Ovary (tissue), 9 donors: ENCODE measurements around the gene AKT1S1. TPM values are rescaled to one million over a fixed set of nuclear protein-coding genes. Genes with fewer than 3 reads are reported as not detected.

Source experiments
- DNase-seq, 5 donors: peaks; one replicate each; pipeline ENCODE4 v3.0.0-alpha.2; 2019 to 2020
- H3K27ac ChIP-seq, 2 donors: fragments of 200-600 bp; one replicate each; pipeline versions ENCODE4 v1.5.1 to v1.8.0; 2019 to 2022
- H3K27me3 ChIP-seq: fragments of 200-600 bp; one replicate; pipeline ENCODE4 v1.8.0; 2022
- H3K36me3 ChIP-seq: fragments of 200-600 bp; sonication (generic); one replicate; pipeline ENCODE4 v1.5.1; 2019
- H3K4me1 ChIP-seq: one replicate; pipeline ENCODE4 v1.8.1; 2013; ENCODE audit warnings: mild to moderate bottlenecking, moderate library complexity; ENCODE audit not compliant: insufficient read depth
- H3K4me3 ChIP-seq: fragments of 200-600 bp; sonication (generic); one replicate; pipeline ENCODE4 v1.5.1; 2017
- H3K9me3 ChIP-seq, 2 donors: fragments of 200-600 bp in 1 of 2; sonication (generic) in 1 of 2; one replicate each; pipeline versions ENCODE4 v1.5.1 to v1.8.1; 2013 to 2019; ENCODE audit warnings: mild to moderate bottlenecking in 1 of 2, moderate library complexity in 1 of 2
- EP300 ChIP-seq: sonication (generic); formaldehyde crosslinking; IDR thresholded peaks from one replicate; pipeline ENCODE4 v1.6.1; 2017; ENCODE audit warnings: antibody characterized with exemption
- POLR2A ChIP-seq: fragments of 450-650 bp; IDR thresholded peaks from one replicate; pipeline ENCODE4 v1.6.1; 2017; ENCODE audit warnings: antibody characterized with exemption, mild to moderate bottlenecking, moderate library complexity
- WGBS, 3 donors: extraction: QIAGEN DNeasy Blood & Tissue Kit in 1 of 3; methylation state at CpG; one replicate each; pipeline versions ENCODE4 v1.1.5 to v1.1.7; 2013 to 2017; 5-methylcytosine and 5-hydroxymethylcytosine counted together
- intact Hi-C, 4 donors: fragments of 100-400 bp; cut with DNase I; formaldehyde crosslinking; loops; one replicate each; pipeline versions ENCODE4 v1.11.0 to v1.15.1; 2022 to 2023
- polyA plus RNA-seq, 2 donors: library from polyadenylated mRNA; stranded (reverse); fragments of 200-250 nt in 1 of 2; fragments of 350-450 nt in 1 of 2; fragmentation: Illumina TruSeq in 1 of 2; extraction: RNeasy Lipid Tissue Mini Kit (QIAGEN cat#74804) in 1 of 2; gene quantifications; one replicate each; pipeline ENCODE4 v1.2.3, GENCODE V29; 2013 to 2014
- total RNA-seq, 7 donors: library from RNA; depleted of rRNA in 2 of 7; stranded (reverse); fragments of >200 nt in 2 of 7; fragmentation: NEBNext Ultra II Directional in 3 of 7; extraction: Animal tissue kit (Norgen Biotek cat#: 25700) in 3 of 7; gene quantifications; one replicate each; pipeline versions ENCODE4 v1.1.0 to v1.2.4, GENCODE V29; 2016 to 2023
- TF ChIP-seq, protein P1 (sequence below), 3 donors: fragments of 450-650 bp in 2 of 3; fragments of 200-600 bp in 1 of 3; IDR thresholded peaks; one replicate each; pipeline versions ENCODE4 v1.5.1 to v1.8.0; 2016 to 2022; ENCODE audit warnings: antibody characterized with exemption in 3 of 3, mild to moderate bottlenecking in 1 of 3
- donor health status: DM: no; HTN: no; CAD: no; lungs with moderate emphysema.
- donor health status: DM: no; HTN: no; CAD: no.
- donor health status: Bipolar disorder and iron deficiency.
- donor health status: DM: yes; HTN: yes; CAD: no.
- donor health status: DM: no; HTN: no; CAD: no.
- donor health status: DM: yes; HTN: yes; CAD: no.

Gene AKT1S1
- total and polyA plus RNA-seq, 9 donors = 10.6 to 45.3 (median 30.0) TPM

DNA sequence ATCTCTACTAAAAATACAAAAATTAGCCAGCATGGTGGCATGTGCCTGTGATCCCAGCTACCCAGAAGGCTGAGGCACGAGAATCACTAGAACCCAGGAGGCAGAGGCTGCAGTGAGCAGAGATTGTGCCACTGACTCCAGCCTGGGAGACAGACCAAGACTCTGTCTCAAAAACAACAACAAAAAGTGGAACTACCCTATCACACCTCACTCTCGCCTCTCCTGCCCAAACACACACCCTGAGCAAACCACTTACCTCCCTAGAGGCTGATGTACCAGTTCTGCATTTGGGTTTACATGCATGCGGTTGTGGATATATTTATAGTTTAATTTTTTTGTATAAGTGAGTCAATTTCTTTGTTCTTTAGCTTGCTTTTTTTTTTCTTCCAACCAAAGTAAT lies 33.9 kb downstream of the AKT1S1 start:
- intact Hi-C loops = no loop called here
- no peaks in the 10 kb centered on the region for H3K4me1 ChIP-seq
- no peak for TF ChIP-seq POLR2A
- TF ChIP-seq, protein P1, sequence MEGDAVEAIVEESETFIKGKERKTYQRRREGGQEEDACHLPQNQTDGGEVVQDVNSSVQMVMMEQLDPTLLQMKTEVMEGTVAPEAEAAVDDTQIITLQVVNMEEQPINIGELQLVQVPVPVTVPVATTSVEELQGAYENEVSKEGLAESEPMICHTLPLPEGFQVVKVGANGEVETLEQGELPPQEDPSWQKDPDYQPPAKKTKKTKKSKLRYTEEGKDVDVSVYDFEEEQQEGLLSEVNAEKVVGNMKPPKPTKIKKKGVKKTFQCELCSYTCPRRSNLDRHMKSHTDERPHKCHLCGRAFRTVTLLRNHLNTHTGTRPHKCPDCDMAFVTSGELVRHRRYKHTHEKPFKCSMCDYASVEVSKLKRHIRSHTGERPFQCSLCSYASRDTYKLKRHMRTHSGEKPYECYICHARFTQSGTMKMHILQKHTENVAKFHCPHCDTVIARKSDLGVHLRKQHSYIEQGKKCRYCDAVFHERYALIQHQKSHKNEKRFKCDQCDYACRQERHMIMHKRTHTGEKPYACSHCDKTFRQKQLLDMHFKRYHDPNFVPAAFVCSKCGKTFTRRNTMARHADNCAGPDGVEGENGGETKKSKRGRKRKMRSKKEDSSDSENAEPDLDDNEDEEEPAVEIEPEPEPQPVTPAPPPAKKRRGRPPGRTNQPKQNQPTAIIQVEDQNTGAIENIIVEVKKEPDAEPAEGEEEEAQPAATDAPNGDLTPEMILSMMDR (IDR thresholded peaks at IDR 0.05) = no peak
- TF ChIP-seq EP300 = no peak
- no peaks in the 10 kb centered on the region for H3K27me3 ChIP-seq
- no peak overlapping the region for H3K4me3 ChIP-seq
- no peaks in the 10 kb centered on the region for H3K36me3 ChIP-seq
- H3K27ac ChIP-seq = no peak overlapping the region
- 84 to 90% (median 87%) methylated on average over 3 of the region's 3 CpGs for WGBS, 3 donors
- H3K9me3 ChIP-seq = no peaks in the 10 kb centered on the region
- no peak for DNase-seq

GRCh38 chr19:49840736-49841249 lies 36.4 kb downstream of the AKT1S1 start:
- H3K4me1 ChIP-seq = no peaks in the 10 kb centered on the region
- no peaks in the 10 kb centered on the region for H3K9me3 ChIP-seq
- DNase-seq = peak in 1 of 5 donors; percentile 36
- no peak overlapping the region for H3K4me3 ChIP-seq
- no peak overlapping the region for H3K27ac ChIP-seq
- TF ChIP-seq, protein P1 (IDR thresholded peaks at IDR 0.05) = no peak
- TF ChIP-seq POLR2A = no peak
- TF ChIP-seq EP300 = no peak
- WGBS, 3 donors = 88 to 91% (median 90%) methylated on average over 17 of the region's 17 CpGs
- no peaks in the 10 kb centered on the region for H3K36me3 ChIP-seq
- intact Hi-C loops = no loop called here
- no peaks in the 10 kb centered on the region for H3K27me3 ChIP-seq

- no peaks in the 10 kb centered on the region for H3K36me3 ChIP-seq
- no peak overlapping the region for H3K4me3 ChIP-seq
- no peaks in the 10 kb centered on the region for H3K9me3 ChIP-seq
- H3K4me1 ChIP-seq = no peaks in the 10 kb centered on the region
- no peaks in the 10 kb centered on the region for H3K27me3 ChIP-seq
- TF ChIP-seq, protein P1 (IDR thresholded peaks at IDR 0.05) = no peak
- no peak for TF ChIP-seq POLR2A
- TF ChIP-seq EP300 = no peak
- intact Hi-C loops = no loop called here
- WGBS, 3 donors = 83 to 88% (median 84%) methylated on average over 11 of the region's 11 CpGs
- no peak overlapping the region for H3K27ac ChIP-seq
- DNase-seq = no peak
These were observed 36.8 kb downstream of the AKT1S1 start for GRCh38 chr19:49840321-49840720.

- Histone ChIP-seq H3K27me3 (no peaks in the 10 kb centered on the region), H3K4me3 (no peak overlapping the region), H3K4me1 (no peaks in the 10 kb centered on the region), H3K36me3 (no peaks in the 10 kb centered on the region), H3K9me3 (no peaks in the 10 kb centered on the region), H3K27ac (no peak overlapping the region)
- intact Hi-C loops = no loop called here
- no peak for DNase-seq
- WGBS, 3 donors = 82 to 84% (median 83%) methylated on average over 11 of the region's 11 CpGs
- TF ChIP-seq POLR2A = no peak
- no peak for TF ChIP-seq EP300
These were observed 37.4 kb downstream of the AKT1S1 start for GRCh38 chr19:49839713-49840112.

GRCh38 chr19:49838885-49839588 lies 38.1 kb downstream of the AKT1S1 start:
- 93 to 95% (median 93%) methylated on average over 18 of the region's 18 CpGs for WGBS, 3 donors
- Histone ChIP-seq H3K27ac (no peak overlapping the region), H3K4me1 (no peaks in the 10 kb centered on the region), H3K4me3 (no peak overlapping the region), H3K9me3 (no peaks in the 10 kb centered on the region), H3K27me3 (no peaks in the 10 kb centered on the region), H3K36me3 (no peaks in the 10 kb centered on the region)
- DNase-seq = no peak
- intact Hi-C loops = no loop called here
- no peak for TF ChIP-seq EP300
- TF ChIP-seq, protein P1 (IDR thresholded peaks at IDR 0.05) = no peak
- no peak for TF ChIP-seq POLR2A
